Mesothelial cell of epicardium (in vitro differentiated cells): ENCODE data around the gene DECR2. TPM values are rescaled to one million over a fixed set of nuclear protein-coding genes. Genes with fewer than 3 reads are reported as not detected.
"Not testable (repeated sequence)": the region's sequence is repeated elsewhere in the genome, so short reads cannot be mapped to it uniquely, and the experiment has no call there.

Experiments used
- DNase-seq, 2 experiments: peaks; one replicate each; pipeline ENCODE4 v3.0.0; 2021; ENCODE audit warnings: low spot score in 2 of 2; ENCODE audit not compliant: unreplicated experiment in 2 of 2
- H3K27ac Mint-ChIP-seq: 2 replicates; pipeline ENCODE4 v1.8.0; 2021; ENCODE audit warnings: mixed read lengths
- H3K27me3 Mint-ChIP-seq: 2 replicates; pipeline ENCODE4 v1.8.0; 2021; ENCODE audit warnings: low read depth, mixed read lengths
- H3K36me3 Mint-ChIP-seq: 2 replicates; pipeline ENCODE4 v1.8.0; 2021; ENCODE audit warnings: mixed read lengths
- H3K4me1 Mint-ChIP-seq: 2 replicates; pipeline ENCODE4 v1.8.0; 2021; ENCODE audit warnings: mixed read lengths
- H3K4me3 Mint-ChIP-seq: 2 replicates; pipeline ENCODE4 v1.8.0; 2021; ENCODE audit warnings: mild to moderate bottlenecking, moderate library complexity, mixed read lengths
- H3K9me3 Mint-ChIP-seq: 2 replicates; pipeline ENCODE4 v1.8.0; 2021; ENCODE audit warnings: mixed read lengths
- CTCF ChIP-seq: fragments of 200-600 bp; sonication (generic); IDR thresholded peaks from one replicate; pipeline ENCODE4 v1.5.0; 2021; ENCODE audit warnings: antibody characterized with exemption; ENCODE audit not compliant: unreplicated experiment
- total RNA-seq: library from RNA; stranded (reverse); gene quantifications from 3 replicates; pipeline ENCODE4 v1.2.1, GENCODE V29; 2021

Gene DECR2
- total RNA-seq, 1 donor from 2014 or later = 35.4 TPM

- peaks cover 10% of the 10 kb centered on the region for H3K4me1 Mint-ChIP-seq
- no peak for TF ChIP-seq CTCF
- H3K36me3 Mint-ChIP-seq = no peaks in the 10 kb centered on the region
- peak in 1 of 2 experiments; percentile 18 for DNase-seq
- no peak overlapping the region for H3K4me3 Mint-ChIP-seq
- no peaks in the 10 kb centered on the region for H3K9me3 Mint-ChIP-seq
- no peaks in the 10 kb centered on the region for H3K27me3 Mint-ChIP-seq
- no peak overlapping the region for H3K27ac Mint-ChIP-seq
Measured at GRCh38 chr16:376817-377418, 24.8 kb upstream of the DECR2 start.

- DNase-seq = peak in 1 of 2 experiments; percentile 19
- no peaks in the 10 kb centered on the region for H3K36me3 Mint-ChIP-seq
- H3K9me3 Mint-ChIP-seq = no peaks in the 10 kb centered on the region
- H3K27me3 Mint-ChIP-seq = no peaks in the 10 kb centered on the region
- TF ChIP-seq CTCF = no peak
- peaks cover 12% of the 10 kb centered on the region for H3K4me1 Mint-ChIP-seq
- H3K4me3 Mint-ChIP-seq = no peak overlapping the region
- H3K27ac Mint-ChIP-seq = no peak overlapping the region
Measured at GRCh38 chr16:377419-377951, 24.2 kb upstream of the DECR2 start.

- H3K27me3 Mint-ChIP-seq, H3K4me3 Mint-ChIP-seq, H3K9me3 Mint-ChIP-seq, H3K27ac Mint-ChIP-seq, H3K36me3 Mint-ChIP-seq, DNase-seq: not testable (repeated sequence)
- H3K4me1 Mint-ChIP-seq = peaks cover 20% of the 10 kb centered on the region
Measured at GRCh38 chr16:378113-378820, 23.4 kb upstream of the DECR2 start.

- no peak overlapping the region for H3K4me3 Mint-ChIP-seq
- peaks cover 25% of the 10 kb centered on the region for H3K4me1 Mint-ChIP-seq
- H3K27ac Mint-ChIP-seq = no peak overlapping the region
- no peak for TF ChIP-seq CTCF
- DNase-seq = no peak
- H3K36me3 Mint-ChIP-seq = no peaks in the 10 kb centered on the region
- no peaks in the 10 kb centered on the region for H3K27me3 Mint-ChIP-seq
- no peaks in the 10 kb centered on the region for H3K9me3 Mint-ChIP-seq
Measured at GRCh38 chr16:378821-379182, 22.9 kb upstream of the DECR2 start.

- Mint-ChIP-seq H3K4me3 (peak overlapping the region; percentile 71), H3K27me3 (no peaks in the 10 kb centered on the region), H3K27ac (no peak overlapping the region), H3K36me3 (no peaks in the 10 kb centered on the region), H3K9me3 (no peaks in the 10 kb centered on the region), H3K4me1 (peaks cover 26% of the 10 kb centered on the region)
- peak in 1 of 2 experiments; percentile 18 for DNase-seq
- TF ChIP-seq CTCF = no peak
Measured at GRCh38 chr16:379183-379960, 22.3 kb upstream of the DECR2 start.
